GM18873 (cell line): Measurements from ENCODE around the gene KIF26B.
"Not testable (repeated sequence)": the region's sequence is repeated elsewhere in the genome, so short reads cannot be mapped to it uniquely, and the experiment has no call there.

ENCODE experiments used
- ATAC-seq: cut with Tn5 transposase; IDR thresholded peaks from one replicate; pipeline ENCODE4 v1.9.1; 2021; ENCODE audit warnings: mild to moderate bottlenecking, moderate library complexity, moderate number of reproducible peaks; ENCODE audit not compliant: unreplicated experiment, low FRiP score

Gene KIF26B

DNA sequence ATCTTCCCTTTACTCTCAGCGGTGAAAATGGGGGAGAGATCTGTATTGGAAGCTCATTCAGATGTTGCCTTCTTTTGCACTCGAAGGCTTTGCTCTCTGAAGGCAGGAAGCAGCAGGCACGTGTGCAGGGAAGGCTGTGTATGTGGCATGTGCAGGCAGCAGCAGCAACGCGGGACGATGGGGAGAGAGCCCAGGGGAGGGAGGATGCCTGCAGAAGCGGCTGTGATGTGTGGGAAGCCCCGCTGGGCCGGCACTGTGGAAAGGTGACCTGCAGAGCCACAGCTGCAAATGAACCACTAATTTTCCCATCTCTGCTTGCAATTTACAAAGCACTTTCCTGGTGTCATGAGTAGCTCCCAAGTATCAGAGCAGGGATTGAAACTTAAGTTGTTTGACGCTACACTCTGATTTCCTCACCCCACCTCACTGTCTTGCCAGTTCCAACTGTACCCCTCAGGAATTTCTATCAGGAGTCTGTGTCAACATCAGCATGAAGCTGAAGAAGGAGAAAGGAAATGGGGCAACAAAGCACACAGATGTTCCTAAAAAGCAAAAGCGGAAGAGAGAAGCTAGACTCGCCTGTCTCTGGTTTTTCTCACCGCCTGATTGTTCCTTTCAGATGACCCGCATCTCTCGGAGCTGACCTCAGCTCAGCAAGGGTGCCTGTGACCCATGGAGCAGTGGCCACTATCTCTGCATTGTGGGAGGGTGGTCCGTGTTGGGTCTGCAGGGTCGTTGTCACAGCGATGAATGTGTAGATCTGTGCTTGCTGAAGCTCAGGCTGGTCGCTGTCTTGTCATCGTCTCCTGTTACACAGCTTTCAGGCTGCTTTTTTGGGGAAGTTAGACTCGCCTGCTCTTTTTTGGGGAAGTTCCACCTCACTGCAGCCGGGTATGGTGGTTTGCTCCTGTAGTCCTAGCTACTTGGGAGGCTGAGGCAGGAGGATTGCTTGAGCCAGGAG, 156.1 kb downstream of the KIF26B start:
- ATAC-seq, result no peak

DNA sequence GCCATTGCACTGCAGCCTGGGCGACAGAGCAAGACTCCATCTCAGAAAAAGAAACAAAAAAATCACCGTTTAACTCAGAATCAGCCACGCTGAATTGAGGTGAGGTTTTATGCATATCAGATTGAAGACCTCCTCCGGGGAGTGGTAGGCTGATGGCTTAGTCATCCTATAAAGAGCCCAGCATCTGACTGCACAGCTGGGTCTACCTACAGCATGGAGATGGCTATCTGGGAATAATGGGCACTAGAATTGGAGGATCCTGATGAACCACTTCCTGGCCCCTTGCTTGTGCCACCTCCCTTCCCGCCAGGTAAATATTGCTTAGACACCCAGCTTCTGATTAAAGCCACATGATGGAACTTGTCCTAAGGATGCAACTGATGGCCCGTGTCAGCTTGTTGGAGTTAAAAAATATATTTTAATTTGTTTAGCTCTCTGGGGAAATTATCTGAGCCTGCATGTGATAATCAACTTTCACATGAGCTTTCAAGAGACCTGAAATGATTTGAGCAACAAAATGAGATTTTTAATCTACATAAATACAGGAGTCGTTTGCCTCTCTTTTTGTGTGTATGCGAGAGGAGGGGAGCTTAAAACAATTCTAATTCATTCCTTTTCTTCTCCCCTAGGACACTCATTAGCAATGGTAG, 157.2 kb downstream of the KIF26B start:
- no peak for ATAC-seq

DNA sequence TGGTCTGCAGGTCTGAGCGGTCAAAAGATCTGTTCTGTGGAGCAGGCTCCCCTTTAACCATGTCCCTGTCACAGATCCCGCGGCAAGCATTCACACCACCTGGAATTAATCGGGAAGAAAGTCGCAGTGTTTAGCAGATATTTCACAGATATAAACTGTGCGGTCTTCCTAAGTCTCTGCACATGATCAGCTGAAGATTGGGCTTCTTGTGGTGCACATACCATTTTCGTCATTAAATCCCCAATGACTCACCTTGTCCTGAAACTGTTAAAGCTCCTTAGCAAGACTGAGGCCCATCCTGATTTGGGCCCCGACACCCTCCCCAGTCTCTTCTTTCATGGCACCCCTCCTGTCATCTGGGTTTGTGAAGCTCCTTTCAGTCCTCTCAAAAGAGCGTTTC, 158.8 kb downstream of the KIF26B start:
- ATAC-seq, result no peak

DNA sequence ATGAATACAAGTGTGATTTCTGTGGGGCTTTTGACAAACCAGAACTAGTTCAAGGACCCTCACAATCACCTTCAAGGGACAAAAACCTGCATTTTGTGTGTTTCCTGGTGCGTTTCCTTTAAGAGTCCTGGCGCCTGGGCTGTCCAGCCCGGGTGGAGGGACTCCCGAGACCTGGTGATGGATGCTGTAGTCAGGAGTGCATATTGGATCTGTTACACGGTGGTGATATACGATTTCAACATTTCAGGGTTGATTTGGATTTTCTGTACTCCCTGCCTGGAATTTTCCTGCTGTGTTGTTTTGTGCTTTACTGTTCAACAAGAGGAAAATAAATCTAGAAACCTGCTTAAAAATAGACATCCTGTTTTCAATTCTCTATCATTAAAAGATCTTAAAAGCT, 162.0 kb downstream of the KIF26B start:
- ATAC-seq, result no peak

DNA sequence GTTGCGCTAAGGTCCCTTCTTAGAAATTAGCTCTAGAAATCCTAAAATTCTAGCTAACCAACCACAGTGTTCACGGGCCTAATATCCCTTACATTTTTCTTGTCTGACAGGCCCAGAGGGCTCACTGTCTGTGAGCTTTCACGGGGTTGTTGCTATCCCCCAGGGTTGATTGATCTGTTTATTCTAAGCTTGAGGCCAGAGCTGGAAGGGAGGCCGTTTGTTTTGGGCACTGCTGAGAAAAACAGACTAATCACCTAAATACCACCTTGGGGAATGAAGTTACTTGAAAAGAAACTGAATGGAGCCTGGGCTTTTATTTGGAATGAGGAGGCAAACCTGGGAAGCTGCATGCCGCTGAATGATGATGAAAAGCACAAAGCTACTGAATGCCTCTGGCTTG, 162.4 kb downstream of the KIF26B start:
- no peak for ATAC-seq

DNA sequence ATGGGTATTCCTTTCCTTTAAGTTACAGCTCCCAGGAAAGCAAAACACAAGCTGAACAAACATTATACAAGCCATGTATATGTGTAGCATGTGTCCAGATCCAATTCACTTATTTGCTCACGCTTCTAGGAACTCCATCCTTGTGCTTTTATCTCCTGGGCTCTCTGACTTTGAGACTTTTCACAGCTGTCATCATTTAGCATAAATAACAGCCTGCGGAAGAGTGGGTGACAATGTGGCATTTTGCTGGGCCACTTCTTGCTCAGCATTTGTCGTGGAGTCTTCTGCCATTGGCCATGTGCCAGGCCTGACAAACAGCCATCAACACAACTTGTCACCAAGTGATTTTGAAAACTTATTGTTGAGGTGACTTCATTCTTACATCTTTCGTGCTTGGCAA, 164.3 kb downstream of the KIF26B start:
- ATAC-seq, result no peak

DNA sequence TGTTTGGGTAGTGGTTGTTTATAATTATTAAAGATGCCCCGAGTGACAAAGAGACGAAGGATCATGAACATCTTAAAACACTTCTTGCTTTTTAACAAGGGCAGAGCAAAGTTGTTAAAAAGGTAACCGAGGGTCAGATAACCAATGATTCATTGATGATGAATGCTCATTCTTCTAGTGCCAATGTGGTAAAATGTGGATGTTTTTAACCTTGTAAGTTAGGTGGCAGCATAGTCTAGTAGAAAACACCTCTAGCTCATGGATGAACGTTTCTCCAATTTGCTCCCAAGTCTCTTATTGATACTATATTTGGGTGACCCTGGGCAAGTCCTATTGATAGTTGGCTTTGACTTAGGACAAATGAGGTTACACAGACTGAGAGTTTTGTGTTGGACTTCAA, 167.9 kb downstream of the KIF26B start:
- no peak for ATAC-seq

DNA sequence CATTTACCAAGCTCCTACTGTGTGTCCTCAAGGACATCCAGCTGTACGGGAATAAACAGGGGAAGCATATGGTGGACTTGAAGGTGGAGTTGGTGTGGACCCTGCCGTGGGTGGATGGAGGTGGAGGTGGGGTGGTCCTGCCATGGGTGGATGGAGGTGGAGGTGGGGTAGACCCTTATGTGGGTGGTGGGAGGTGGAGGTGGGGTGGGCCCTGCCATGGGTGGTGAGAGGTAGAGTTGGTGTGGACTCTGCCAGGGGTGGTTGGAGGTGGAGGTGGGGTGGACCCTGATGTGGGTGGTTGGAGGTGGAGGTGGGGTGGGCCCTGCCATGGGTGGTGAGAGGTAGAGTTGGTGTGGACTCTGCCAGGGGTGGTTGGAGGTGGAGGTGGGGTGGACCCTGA, 169.0 kb downstream of the KIF26B start:
- ATAC-seq, result not testable (repeated sequence)

DNA sequence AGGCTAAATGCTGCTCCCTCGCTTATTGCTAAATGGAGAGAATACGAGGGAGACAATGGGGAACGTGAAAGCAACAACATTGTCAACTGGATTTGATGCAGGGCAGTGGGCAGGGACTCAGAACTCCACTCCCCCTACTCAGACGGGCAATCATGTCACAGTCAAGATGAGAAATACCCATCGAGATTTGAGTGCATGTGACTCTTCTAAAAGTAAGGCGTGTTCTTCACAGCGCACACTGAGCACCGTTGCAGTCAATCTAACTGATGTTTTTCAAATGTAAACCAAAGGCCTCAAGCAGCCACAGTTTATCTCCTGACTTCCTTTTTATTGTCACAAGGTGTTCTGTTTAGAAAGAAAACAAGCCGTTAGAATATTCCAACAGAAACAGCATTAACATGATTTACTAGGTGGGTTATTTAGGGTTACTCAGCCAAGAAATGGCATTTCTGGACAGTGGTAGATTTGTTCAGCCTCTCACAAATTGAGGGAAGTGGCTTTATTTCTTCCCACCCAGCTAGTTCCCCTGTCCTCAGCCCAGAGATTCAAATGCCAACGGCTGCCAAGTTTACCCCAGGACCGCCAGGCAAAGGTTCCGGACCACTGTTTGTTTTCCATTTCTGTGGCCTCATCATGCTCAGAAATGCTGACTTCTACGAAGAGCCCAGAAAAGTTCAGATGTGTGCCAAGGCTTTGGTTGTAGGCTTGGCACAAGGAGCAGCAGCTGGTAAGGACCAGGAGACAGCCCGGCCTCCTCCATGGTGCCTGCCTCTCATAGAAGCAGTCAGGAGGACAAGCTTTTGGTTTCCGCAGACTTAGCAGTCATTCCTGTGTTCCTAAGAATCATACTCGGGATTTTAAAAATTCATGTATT, 171.4 kb downstream of the KIF26B start:
- no peak for ATAC-seq

DNA sequence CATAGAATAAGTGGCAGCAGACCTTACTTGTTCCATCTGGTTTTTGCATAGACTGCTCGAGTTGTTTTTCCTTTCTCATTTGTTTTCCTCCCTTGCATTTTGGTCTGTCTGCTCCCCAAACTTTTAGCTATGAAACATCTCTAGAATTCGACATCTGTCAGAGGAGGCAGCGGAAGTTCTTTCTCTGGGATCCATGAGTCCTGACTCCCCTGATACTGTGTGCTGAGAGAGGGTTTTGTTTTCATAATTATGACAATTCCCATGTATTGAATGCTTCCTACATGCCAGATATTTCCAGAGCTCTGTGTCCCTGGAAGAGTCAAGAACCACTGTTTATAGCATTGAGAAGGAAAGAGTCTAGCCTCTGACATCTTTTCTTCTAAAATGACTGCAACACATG, 172.6 kb downstream of the KIF26B start:
- no peak for ATAC-seq

DNA sequence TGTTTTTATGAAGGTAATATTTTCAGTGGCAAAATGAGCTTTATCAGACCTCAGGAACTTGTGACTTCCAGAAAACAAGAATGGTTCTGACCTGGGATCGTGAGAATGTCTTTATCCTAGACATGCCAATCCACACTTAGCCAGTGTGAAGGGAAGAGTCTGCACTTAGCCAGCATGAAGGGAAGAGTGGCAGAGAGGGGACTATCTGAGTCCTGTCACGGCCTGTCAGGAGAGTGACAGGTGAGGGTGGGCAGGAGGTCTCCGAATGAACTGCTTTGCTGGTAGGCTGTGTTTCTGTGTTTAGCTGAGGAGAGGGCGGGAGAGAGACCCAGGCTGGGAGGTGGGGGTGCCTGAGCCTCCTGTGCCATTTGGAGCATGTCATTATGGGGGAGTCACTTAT, 173.1 kb downstream of the KIF26B start:
- ATAC-seq, result no peak

DNA sequence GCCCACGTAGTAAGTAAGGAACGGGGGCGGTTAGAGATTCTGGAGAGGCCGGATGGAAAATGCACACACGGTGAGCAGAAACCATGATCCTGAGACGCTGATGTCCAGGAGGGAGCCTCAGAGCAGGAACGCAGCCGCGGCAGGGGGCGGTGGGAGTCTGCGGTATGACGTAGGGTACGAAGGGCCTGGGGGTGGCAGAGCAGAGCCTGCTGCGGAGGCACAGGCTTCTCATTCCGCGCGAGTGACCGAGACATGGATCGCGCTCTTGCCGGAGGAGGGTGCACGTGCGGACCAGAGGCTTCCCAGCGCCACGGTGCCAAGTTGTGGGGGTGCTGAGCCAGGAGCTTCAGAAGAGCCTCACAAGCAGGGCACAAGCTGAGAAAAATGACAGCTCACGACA, 176.2 kb downstream of the KIF26B start:
- no peak for ATAC-seq

DNA sequence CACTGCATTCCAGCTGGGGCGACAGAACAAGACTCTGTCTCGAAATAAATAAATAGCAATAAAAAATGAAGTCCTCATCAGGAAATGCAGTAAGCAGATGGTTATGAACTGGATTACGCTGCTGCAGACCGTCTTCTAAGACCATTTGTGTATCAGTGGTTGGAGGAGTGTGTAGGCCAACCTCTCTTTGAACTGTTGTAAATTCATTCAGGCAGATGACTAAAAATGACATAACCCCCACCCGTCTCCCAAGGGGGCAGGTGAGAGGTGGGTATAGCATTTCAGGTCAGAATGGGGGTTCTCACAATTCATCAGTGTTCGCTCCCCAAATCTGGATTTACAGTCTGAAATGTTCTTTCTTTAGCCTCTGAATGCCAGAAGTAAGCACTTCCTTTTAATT, 177.3 kb downstream of the KIF26B start:
- ATAC-seq, result no peak

DNA sequence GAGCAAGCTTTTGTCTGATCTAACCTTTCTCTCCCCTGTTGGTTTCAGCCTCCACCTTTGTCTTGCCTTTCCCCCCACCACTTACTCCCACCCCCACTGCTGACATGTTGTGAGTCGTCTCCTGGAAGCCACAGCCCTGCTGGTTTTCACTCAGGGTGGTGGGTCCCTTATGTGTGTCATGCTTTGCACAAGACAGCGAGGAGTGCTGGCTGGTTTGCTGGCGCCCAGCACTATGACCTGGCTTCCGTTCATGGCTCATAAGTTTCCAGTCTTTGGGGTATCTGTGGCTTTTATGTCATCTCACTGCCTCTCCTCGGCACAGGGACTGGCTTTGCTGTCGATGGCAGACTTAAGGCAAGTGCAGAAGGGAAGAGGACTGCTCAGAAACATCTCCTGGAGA, 177.7 kb downstream of the KIF26B start:
- no peak for ATAC-seq

DNA sequence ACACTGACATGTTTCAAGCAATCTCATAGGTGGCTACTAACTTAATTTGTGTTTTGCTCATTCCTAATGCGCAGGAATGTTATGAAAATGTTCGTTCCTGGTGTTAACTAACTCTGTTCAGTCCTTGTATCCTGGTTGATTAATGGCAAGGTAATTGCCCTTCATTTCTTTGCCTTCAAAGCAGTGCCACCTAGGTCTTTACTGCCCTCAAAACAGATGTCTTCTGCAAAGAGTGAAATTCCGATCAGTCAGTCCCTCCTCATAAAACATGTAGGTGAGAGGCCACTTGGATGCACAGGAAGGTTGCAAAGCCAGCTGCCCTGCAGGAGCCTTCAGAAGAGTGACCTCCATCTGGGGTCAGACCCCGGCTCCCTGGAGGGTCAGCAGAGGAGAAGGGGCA, 179.4 kb downstream of the KIF26B start:
- ATAC-seq, result no peak

DNA sequence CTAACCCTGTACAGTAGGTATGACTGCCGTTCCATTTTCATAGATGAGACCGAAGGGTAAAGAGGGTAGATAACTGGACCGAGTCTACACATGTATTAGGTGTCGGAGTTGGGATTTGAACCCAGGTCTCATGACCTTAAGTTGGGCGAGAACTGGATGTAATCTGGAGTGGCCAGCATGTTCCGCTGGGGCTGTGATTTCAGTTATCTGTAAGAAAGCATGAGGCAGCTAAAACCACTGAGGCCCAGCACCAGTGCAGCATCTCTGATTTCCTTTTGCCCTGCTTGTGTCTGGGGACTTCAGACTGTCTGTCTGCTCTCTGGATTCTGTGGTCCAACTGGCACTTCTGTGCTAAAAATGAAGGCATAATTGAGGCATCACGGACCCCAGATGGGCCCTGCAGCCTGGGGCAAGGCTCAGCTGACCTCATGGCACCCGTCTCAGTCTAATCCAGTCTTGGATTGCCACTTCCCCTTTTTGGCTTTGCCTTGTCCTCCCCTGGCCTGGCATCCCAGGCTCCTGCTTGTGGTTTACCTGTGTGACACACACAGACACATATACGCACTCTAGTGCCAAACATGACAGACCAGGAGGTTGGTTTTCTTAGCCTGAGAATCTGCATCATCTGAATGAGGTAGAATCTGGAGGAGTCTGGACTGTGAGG, 180.2 kb downstream of the KIF26B start:
- no peak for ATAC-seq

DNA sequence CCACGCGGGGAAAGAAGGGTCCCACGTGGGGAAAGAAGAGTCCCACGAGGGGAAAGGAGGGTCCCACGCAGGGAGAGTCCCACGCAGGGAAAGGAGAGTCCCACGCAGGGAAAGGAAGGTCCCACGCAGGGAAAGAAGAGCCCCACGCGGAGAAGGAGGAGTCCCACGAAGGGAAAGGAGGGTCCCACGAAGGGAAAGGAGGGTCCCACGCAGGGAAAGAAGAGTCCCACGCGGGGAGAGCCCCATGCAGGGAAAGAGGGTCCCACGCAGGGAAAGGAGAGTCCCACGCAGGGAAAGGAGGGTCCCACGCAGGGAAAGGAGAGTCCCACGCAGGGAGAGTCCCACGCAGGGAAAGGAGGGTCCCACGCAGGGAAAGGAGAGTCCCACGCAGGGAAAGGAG, 180.9 kb downstream of the KIF26B start:
- ATAC-seq, result not testable (repeated sequence)

DNA sequence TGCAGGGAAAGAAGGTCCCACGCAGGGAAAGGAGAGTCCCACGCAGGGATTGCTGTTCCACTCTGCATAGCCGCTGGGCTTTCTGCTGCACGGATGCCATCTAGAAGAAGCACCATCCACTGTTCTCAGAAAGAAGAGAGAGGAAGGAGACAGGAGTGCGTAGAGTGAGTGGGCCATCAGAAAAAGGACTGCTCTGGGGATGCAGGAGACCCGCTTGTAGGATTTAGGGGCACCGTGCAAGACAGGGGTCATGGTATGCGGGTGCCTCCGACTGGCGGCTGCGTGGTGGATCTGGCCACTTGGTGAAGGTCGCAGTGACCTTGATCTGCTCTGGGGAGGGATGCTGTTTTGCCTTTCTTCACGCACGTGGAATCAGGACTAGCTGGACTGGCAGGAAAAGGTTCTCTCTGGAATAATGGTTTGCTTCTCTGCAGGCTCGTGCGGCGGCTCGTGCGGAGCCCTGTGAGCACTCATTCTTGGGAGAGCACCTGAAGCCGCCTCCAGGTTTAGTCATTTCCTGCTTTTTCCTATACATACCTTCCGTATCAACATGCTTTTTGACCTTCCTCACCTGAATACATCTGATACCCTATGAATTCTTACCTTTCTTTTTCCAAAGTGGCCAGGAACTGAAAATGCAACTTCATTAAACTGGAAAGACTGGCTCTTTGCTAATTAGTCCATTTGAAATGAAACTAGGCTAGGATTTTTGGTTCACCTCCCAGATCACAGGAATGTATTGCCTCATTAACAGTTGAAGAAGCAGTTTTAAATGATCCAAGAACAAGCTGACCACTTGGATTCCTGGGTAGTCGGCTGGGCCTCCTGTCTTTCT, 181.6 kb downstream of the KIF26B start:
- no peak for ATAC-seq

DNA sequence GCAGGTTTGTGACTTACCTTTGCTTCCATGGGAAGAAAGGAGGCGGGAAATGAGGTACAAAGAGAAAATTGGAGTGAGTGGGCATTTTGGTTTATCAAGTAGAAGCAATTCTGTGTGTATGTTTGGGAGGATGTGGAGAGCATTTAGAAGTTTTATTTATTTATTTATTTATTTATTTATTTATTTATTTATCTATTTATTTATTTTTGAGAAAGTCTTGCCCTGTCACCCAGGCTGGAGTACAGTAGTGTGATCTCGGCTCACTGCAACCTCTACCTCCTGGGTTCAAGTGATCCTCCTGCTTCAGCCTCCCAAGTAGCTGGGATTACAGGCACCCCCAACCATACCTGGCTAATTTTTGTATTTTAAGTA, 182.2 kb downstream of the KIF26B start:
- ATAC-seq, result not testable (repeated sequence)
